NOMO-1 (cell line): ENCODE data around the gene KIAA0753.

Source experiments
- DNase-seq, 2 experiments: peaks; one replicate each; lab custom pipeline; 2025; ENCODE audit not compliant: unreplicated experiment in 2 of 2; lab: John Stamatoyannopoulos, UW

KIAA0753 gene

GRCh38 chr17:6643451-6644125 is 3.1 kb upstream of the KIAA0753 start:
- DNase-seq = no peak

DNA sequence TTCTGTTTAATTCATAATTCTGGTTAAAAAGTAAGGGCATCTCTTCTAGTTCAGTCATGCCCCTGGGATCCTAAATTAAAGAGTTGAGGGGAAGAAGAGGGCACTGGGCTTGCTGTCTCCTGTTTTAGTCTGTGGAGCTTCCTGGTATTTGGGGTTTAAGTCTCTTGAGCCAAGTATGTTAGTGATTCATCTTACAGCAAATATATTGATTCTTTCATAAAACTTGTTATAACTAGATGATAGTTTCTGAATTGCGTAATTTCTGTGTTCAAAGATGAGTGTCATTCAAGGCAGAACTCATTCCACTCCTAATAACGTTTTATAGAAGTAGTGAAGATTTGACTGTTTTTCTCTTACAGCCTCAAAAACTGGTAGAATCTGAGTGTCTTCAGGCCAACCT is 2.1 kb upstream of the KIAA0753 start:
- no peak for DNase-seq

DNA sequence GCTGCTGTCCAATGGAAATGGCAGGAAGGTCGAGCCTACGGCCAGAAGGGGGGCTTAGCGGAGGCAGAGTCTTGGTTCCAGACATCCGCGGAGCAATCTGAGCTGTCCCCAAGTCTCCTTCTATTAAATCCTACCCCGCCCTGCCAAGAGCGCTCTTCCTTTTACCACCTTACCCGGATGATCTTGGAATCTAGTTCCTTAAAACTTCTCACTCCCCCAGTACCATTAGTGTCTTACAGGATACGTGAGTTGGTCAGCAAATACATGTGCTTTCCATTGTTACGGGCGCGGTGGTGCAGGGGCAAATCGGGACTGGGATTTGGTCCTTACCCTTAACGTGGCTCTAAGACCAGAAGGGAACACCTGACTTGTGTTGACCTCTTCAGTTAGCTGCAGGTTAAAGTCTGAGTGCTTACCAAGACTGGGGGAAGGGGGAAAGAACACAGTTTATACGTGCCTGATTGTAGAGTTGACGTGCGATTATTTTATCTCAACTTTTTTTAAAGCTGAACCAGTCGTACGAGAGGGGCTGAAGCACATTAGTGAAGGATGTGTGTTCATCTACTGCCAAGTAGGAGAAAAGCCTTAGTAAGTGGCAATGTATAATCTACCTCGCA is 844 bp upstream of the KIAA0753 start:
- peak; percentile 19 to 22 for DNase-seq

DNA sequence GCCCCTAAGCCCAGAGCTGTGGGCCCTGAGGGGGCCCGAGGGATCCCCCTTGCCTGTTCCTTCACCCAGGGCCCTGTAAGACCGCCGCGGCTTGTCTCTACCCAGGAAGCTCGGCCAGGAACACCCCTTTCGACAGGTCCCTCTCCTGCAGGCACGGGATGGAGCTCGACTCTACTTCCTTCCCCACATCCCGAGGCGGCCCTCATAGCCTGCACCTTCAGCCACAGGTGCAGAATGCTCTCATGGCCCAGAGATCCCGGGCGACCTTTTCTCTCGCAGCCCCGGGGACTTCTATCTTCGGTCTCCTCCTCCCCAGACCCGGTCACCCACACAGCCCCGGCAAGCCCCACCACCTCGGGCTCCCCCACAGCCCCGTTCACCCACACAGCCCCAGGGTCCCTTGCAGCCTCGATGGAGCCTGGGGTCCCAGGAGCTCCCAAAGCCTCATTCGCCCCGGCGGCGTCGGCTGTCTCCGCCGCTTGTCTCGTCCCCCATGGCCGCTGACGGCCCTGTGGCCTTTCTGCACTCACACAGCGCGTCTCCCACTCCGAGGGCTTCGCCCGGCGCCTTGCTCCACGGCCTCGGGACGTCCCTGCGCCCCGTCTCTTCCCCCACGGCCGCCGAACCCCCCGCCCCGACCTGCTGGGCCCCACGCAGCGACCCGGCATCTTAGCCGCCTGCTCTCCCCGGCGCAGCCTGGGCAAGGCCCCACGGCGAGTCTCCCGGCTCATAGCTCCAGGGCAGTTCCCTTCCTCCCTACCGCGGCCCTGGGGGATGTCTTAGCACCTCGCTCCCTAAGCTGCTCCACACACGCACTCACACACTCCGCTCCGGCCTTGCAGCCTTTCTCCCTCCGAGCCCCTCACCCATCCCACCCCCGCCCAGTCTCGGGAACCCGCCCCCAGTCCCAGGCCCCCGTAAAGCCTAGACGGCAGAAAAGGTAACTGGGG is 650 bp downstream of the KIAA0753 start:
- peak; percentile 22 to 32 for DNase-seq

DNA sequence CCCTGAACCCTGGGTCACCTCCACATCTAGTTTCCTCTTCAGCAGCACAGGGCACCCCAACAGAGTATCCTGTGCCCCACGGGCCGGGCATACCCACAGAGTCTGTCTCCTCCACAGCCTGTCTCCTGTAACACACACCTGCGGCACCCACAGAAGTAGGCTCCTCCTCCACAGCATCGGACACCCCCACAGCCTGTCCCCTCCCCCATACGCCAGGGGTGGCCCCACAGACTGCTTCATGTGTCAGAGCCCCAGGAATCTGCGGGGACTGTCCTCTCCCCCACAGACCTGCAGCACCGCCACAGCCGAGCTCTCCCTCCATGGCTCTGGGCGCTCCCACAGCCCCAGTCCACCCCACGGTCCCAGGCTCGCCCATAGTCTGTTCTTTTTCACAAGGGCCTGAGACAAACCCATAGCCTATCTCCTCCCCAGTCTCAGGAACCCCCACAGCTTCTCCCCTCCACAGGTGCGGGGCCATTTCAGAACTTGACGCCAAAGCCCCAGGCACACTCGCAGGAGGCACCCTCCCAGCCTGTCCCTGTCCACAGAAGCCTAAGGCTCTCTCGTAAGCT is 1.4 kb downstream of the KIAA0753 start:
- DNase-seq = no peak

- DNase-seq = no peak
Observed at GRCh38 chr17:6638046-6638908, 2.2 kb downstream of the KIAA0753 start.

GRCh38 chr17:6637458-6637840 is 3.1 kb downstream of the KIAA0753 start:
- no peak for DNase-seq

GRCh38 chr17:6636616-6637457 is 3.7 kb downstream of the KIAA0753 start:
- no peak for DNase-seq

DNA sequence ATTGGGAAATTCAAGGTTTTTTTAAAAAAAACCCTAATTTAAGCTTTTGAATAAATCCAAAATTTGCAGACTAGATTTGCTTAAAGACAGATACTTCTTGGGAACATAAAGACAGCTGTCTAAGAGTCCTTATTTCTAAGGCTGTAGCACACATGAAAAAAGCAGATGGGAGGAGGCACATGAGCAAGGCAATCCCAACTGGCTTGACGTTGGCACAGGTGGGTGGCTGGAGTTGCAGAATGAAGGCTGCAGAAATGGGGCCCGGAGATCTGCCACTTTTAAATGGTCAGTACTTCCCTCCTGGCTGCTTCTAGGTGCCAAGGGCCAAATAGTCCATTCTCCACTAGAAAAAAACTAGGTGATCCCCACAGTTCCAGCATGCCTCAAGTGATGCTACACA is 4.4 kb downstream of the KIAA0753 start:
- DNase-seq = no peak

DNA sequence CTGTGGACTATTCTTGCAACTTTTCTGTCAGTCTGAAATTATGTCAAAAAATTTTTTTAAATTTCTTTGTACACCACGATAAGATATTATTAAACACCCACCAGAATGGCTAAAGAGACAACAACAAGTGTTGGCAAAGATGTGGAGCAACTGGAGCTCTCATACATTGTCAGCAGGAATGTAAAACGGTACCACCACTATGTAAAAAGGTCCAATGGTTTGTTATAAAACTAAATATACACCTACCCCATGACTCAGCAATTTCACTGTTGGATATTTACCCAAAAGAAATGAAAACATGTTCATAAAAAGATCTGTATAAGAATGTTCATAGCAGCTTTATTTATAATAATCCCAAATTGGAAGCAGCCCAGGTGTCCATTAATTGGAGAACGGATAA is 7.2 kb downstream of the KIAA0753 start:
- DNase-seq = no peak

DNA sequence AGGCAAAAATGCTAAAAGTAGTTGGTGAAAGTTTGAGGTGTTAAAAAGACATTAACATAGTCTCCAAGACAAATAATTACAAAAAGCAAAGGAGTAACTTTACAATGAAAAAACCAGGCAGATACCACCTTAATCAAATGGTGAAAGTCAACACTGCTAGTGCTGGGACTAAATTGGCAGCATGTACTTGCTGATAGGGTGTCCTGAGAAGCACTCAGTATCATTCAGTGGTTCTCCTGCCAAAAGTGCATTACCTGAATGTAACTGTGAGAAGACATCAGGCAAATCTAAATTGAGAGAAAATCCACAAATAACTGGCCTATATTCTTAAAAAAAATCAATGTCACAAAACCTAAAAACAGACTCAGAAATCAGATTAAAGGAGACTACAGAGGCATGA is 8.0 kb downstream of the KIAA0753 start:
- no peak for DNase-seq

- DNase-seq = no peak
Observed at GRCh38 chr17:6630390-6630789, 10.1 kb downstream of the KIAA0753 start.

DNA sequence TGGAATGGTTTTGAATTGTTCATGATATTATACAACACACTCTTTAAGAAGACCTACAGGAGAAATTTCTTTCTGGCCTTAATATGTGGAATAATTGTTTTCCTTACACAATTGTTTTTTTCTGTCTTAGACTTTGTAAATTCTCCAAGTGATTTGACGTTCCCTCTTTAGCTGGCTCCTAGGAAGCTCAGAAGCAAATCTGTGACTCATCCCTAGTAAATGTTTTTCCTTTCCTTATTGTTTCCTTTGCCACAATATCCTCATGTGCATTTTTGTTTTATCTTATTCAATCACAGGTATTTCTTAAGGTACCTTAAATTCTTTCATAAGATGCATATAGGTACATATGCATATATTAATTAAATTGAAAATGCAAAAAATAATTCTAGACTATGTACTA is 13.5 kb downstream of the KIAA0753 start:
- DNase-seq = no peak

GRCh38 chr17:6626616-6627015 is 13.9 kb downstream of the KIAA0753 start:
- no peak for DNase-seq

GRCh38 chr17:6623941-6624340 is 16.6 kb downstream of the KIAA0753 start:
- no peak for DNase-seq

- DNase-seq = no peak
Observed at GRCh38 chr17:6611231-6611630, 29.3 kb downstream of the KIAA0753 start.

- DNase-seq = no peak
Observed at GRCh38 chr17:6610011-6610410, 30.5 kb downstream of the KIAA0753 start.

DNA sequence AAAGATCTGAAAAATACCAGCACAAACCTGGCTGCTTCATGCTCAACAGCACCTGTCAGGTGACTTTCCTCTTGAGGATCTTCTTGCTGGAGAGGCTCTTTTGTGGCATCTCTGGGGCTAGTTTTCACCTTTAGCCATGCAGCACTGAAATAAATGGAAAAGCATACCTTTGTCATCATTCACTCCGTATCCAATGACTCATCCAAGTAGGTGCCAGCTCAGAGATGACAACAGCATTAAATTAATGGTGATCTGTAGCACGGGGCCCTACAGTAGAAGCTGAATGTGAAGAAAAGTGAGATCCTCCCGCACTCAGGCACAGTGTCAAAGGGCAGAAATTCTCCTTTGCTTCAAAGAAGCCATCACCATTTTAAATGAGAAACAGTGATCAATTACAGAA is 32.2 kb downstream of the KIAA0753 start:
- no peak for DNase-seq

DNA sequence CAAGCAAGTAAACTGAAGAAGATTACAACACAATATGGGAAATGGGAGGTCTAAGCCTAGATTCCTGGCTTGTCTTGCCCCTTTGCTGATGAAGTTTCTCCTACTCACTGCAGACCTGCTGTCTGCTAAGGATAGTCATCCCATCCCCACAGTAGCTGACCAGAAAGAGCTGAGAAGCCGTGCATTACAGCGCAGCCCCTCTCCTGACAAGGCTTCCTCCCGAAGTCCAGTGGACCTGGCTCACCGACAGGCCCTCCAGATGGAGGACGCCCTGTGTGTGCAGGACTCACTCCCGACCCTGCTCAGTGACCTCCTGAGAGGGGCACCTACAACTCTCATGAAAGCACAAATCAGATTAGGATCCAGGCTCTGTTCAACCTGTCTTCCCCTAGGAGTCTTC is 35.4 kb downstream of the KIAA0753 start:
- no peak for DNase-seq
